H4 (cell line): ENCODE results near the gene RNF111. TPM values are rescaled to one million over a fixed set of nuclear protein-coding genes. Genes with fewer than 3 reads are reported as not detected.
A peak's percentile ranks its signal among the peaks of the same experiment; 100 is the strongest.

Experiments
- DNase-seq: peaks from one replicate; pipeline ENCODE4 v3.0.0-alpha.2; 2015; ENCODE audit warnings: low spot score
- total RNA-seq: library from RNA; depleted of rRNA; stranded (reverse); fragments of >200 nt; shearing (Covaris generic); gene quantifications from 2 replicates; pipeline ENCODE4 v1.2.3, GENCODE V29; 2014; rRNA removed

Gene RNF111
- total RNA-seq: 10.4 and 12.4 TPM in 2 replicates

DNA sequence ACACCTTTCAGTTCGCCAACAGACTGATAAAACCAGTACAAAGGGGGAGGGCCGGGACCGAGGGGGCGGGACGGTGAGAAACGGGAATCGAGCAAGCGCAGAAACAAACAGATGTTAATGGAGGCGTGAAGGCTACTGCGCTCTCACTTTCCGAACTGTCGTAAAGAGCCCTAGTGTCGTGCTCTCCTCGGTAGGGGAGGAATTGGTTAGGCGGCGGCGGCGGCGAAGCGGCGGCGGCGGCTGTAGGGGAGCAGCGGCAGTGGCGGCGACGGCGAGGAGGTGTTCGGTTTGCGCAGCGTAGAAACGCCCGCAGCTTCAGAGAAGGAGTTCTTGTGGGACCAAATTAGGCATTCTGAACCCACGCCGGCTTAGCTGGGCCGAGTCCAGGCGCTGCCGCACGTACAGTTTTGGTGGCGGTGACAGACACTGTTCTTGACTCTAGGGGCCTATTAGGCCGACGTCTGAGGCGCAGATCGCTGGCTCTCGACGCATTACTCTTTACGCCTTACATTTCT, at the start of gene RNF111:
TSS of gene RNF111 (plus strand) at position 173 of the 515 bp plus-strand sequence. CDS start 43,160 bp downstream, outside the sequence.
- peak; percentile 95 for DNase-seq

DNA sequence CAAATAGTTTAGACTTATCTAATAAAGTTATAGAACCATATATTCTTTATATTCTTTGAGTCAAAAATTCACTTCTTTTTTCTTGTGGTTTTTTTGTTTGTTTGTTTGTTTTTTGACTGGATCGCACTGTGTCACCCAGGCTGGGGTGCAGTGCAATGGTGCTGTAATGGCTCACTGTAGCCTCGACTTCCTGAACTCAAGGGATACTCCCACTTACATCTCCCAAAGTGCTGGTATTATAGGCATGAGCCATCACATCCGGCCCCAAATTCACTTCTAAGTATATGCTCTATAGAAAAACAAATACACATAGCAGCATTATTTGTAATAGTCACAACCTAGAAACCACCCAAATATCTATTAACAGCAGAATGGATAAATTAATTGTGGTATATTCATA, 40.3 kb upstream of the RNF111 start:
- DNase-seq: no peak

DNA sequence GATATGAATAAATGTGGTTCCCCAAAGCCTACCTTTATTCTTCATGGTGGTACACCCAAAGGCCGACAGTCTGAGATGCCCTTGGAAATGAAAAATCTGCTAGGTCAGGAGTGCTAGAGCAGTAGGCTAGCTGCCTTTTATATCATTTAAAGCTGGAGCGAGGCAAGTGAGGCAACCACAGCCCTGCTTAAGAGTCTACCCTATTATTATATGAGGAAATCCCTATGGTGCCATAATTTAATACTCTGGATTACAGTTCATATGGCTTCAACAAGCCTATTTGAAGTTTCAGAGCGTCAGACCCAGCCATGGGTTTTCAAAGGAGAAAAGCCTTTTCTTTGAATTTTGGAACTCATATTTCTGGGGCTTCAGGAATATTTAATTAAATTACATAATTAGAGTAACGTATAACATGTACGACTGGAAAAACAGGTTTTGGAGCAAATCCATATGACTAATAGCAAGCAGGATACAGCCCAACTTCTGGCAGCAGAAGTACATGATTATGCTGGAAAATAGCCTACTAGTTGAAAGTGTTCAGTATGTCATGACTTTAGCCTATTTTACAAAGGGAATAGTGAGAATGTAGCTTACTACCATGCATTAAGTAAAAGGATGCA, 36.0 kb upstream of the RNF111 start:
- peak; percentile 20 for DNase-seq

DNA sequence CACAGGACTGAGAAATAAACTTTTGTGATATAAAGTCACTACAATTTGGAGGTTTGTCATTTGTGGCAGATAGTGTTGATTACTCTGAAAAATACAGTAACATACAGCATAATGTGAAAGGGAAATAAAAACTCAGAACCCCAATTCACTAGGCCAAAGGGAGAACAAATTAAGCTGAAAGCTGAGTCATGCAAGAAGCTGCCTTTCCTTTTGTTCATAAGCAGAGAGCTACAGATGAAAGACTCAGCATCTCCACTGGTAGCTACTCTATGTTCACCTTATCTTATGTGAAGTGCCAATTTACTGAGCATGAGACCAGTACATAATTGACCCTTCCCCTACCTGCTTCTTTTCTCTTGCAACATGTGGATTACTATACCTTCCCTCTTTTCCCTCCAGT, 34.7 kb upstream of the RNF111 start:
- DNase-seq: no peak

DNA sequence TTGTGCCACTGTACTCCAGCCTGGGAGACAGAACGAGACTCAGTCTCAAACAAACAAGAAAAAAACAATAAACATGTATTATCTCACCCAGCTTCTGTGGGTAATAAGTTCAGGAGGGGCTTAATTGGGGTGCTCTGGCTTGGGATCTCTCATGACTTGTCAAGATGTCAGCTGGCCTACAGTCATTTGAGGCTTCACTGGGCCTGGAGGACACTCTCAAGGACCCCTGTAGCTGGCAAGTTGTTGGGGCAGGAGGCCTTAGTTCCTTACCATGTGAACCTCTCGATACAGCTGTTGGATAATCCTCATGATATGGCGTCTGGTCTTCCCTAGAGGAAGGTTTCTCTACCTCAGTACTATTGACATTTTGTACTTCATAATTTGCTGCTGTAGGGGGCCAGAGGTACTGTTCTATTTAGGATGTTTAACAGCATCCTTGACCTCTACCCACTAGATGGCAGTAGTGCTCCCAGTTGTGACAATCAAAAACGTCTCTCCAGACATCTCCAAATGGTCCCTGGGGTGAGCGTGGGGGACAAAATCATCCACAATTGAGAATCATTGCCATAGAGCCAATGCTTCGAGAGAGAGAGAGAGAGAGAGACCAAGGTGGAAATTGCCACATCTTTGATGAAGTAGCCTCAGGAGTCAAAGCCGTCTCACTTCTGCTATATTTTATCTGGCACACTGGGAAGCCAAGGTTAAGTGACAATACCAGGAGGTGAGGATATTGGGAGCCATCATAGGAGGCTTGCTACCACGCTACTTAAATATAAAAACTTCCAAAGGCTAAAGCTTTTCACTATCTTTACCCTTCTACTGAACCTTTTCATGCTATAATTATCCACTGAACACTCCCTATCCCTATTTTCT, 30.1 kb upstream of the RNF111 start:
- DNase-seq: peak; percentile 74

DNA sequence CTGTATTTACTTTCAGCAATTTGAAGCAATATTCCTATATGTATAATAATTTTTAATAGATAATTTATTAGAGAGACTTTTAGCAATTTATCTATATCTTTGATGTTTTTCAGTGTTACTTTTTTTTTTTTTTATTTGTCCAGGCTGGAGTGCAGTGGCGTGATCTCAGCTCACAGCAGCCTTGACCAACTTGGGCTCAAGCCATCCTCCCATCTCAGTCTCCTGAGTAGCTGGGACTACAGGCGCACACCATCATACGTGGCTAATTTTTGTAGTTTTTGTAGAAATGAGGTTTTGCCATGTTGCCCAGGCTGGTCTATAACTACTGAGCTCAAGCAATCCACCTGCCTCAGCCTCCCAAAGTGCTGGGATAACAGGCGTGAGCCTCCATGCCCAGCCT, 28.7 kb upstream of the RNF111 start:
- no peak for DNase-seq

DNA sequence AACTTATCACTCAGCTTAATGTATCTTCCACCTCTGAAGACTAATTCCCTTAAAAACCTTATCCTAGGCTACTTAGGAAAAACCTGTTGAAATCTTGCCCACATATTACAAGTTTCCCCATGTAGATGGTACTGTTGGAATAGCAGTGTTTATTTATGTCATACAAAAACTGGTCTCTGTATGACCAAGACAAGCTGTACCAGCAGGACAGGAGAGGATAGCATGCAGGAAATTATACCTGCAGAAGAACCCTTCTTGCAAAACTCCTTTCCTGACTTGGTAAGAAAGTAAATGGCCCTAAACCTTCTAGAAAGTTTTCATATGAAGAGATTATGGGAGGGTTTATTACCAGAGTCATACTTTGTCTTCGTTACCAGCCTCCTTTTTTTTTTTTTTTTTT, 25.3 kb upstream of the RNF111 start:
- DNase-seq: no peak

DNA sequence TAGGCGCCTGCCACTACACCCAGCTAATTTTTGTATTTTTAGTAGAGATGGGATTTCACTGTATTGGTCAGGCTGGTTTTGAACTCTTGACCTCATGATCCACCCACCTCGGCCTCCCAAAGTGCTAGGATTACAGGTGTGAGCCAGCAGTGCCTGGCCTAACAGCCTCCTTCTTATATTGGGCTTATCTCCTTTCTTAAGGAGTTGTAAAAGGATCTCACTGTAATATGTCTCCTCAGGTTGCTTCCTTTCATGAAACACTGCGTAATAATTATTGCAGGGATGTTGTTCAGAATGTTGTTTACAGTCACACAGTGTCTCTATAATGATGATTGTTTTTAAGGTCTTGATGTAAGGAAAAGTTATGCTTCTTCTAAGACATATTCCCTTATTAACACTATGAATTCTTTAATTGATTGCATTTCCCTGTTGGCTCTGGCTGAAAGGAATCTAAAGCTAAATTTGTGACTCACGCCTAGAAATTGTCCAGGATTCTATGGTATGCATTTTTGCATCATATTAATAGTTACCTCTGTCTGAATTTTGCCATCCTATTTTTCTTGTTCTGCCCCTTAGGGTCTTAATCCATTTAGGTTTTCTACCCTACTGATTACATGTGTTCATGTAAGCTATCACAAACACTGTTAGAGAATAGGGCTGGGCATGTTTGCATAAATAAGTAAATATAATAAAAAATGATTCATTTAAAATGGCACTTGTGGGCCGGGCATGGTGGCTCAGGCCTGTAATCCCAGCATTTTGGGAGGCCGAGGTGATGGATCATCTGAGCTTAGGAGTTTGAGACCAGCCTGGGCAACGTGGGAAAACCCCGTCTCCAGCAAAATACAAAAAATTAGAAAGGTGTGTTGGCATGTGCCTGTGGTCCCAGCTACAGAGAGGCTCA, 24.5 kb upstream of the RNF111 start:
- DNase-seq: no peak

DNA sequence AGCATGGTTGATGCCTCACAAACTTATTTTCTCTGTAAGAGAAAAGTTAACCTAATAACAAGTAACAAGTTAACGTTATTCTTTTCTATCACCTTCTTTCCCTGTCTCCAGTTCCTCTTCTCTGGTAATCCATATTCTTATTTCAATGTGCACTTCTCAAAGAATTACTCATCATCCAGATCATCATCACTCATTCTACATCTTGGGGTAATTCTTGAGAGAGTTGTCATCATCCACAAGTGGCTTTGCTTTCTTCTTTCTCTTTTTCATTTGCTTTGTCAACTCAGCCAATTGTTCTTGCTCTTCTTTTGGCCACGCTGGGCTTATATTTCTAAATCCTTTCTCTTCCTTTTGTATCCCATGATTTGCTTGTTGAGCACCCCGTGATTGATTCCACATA, 20.8 kb upstream of the RNF111 start:
- no peak for DNase-seq

DNA sequence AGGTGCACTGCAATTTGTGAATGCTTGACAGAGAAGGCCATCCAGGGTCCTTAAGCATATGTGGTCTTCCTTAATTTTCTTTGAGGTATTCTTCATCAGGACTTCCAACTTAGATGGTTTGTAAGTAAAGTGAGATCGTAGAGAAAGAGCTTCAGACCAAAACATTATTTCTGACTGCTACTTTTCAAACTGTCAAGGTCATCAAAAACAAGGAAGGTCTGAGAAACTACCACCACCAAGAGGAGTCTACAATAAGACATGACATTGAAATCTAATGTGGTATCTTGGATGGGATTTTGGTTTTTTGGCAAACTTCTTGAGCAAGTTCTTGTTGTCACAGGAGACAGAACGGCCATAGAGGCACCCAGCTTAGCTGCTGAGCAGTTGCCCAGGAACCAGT, 20.0 kb upstream of the RNF111 start:
- no peak for DNase-seq

DNA sequence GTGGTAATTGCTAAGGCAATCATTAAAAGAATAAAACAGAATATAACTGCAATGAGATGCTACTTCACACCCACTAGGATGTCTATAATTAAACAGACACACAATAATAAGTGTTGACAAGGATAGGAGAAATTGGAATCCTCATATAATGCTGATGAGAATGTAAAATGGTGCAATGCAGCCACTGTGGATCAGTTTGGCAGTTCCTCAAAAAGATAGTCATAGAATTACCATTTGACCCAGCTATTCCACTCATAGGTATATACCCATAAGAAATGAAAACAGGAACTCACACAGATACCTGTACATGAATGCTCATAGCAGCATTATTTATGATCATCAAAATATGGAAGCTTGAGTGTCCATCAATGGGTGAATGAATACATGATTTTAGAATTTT, 9.6 kb upstream of the RNF111 start:
- DNase-seq: no peak

DNA sequence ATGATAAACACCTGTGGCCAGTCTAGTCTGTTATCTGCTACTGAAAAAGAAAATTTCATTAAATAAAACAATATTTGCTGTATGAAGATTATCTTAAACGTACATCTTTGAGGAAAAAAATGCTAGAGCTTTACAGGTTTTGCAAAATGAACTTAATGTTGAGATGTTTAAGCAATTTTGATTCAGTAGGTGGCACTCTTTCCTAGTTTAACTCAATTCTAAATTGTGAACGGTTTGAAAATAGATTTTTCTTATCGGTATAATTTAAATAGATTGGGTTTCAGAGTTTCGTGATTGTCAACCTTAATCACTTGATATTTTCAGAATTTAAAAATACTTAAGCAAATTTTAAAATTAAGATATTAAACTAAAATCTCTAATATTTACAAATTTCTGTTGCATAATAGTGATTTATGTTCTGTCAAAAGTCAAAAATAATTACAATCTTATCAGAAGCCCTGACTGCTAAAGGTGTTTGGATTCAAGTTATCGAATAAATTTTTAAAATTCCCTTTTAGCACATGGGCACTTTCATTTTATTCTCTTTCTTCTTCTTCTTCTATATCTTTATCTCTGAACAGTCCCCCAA, 7.0 kb upstream of the RNF111 start:
- DNase-seq: no peak

DNA sequence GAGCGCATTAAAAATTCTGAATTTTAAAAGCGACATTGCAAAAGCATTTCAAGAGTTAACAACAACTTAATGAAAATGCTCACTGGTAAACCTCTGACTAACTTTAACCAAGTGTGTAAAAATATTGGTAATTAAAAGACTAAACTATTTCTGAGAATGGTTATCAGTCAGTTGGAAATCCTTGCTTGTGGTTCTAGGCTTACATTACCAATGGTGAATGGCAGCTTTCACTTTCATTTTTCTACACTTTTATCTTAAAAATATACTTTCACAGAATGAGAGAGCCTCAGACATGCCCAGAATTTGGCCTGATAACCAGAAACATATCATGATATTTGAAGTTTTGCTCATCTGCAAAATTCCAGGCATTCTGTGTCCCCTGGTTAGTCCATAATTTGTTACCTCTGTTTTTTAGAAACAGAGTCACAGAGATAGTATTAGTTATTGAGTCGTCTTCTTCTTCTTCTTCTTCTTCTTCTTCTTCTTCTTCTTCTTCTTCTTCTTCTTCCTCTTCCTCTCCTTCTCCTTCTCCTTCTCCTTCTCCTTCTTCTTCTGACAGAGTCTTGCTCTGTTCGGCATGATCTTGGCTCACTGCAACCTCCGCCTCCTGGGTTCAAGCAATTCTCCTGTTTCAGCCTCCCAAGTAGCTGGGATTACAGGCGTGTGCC, 5.5 kb upstream of the RNF111 start:
- no peak for DNase-seq

DNA sequence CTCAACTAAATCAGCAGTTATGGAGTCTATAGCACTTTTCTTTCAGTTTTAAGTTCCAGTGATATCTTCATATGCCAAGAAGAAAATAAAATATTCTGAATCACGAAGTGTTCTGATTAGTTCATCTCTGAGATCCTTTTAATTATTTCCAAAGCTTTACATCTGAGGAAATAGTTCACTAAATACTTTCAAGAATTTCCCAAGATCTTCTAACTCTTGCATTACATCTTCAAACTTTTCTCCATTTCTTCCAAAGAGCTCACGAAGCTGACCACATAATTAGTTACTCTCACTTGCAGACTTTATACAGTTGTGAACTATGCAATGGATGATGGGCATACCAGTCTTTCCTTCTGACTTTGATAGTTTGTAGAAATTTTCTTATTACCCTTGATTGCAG, 4.2 kb upstream of the RNF111 start:
- DNase-seq: no peak

DNA sequence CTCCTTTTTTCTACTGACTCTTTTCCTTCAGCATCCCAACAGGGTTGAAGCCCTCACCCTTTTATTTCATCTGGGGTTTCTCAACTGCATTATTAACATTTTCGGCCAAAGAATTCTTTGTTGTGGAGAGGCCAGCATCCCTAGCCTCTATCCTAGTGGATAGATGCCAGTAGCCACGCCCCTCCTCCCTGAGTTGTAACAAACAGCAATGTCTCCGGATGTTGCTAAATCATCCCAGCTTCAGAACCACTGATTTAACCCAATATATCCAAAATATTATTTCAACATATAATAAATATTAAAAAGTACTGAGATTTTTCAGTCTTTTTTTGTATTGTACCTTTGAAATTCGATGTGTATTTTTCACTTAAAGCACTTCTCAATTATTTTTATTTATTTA, 2.0 kb upstream of the RNF111 start:
- DNase-seq: peak; percentile 13

DNA sequence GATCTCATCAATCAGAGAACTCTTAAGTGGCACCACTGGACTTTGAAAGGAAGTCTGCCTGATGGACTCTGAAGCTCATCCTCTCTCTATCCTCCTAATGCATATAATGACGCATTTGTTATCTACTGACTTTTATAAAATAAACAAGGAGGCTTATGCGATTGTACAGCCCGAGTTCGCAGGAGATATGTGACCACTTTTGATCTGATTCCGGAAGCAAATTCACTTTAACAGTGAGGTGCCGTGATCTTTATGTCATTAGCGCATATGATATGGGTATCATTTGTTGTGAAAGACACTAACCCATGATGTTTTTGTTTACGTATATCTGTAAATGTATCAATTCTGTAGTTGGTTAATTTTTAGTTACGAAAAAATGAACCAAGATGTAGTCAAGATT, 427 bp upstream of the RNF111 start:
- DNase-seq: no peak

DNA sequence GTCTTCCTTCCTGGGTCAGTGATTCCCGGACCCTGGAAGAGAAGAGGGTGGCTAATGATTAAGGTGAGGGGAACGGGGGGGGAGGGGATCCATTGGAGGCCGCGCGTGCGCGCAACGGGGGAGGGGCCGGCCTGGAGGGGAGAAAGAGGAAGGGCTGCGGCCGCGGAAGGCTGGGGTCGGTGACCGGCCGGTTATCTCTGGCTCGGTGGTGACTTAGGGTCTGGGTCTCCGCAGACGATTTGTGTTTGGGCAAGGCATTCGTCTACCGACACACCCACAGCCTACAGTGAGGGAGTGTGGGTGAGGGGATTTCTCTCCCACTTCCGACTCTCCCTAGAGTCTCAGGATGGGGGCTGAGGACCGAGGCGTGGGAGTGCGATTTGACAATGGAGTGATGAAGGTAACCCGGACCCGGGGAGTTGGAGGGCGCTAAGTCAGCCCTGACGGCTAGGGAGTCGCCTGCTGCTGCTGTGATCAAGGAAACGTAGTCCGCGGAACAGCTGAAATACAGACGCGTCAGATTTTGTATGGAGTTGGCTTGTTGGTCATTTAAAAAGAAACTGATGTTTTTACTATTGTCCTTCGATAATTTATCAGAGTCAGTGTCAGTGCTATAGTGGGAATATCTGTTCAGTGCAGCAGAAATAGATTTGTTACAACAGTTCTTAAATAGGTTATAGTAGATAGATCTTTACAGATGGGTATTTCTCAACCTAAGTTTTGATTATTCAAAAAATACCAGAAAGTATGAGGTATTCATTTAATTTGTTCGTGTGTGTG, 733 bp downstream of the RNF111 start:
- no peak for DNase-seq

DNA sequence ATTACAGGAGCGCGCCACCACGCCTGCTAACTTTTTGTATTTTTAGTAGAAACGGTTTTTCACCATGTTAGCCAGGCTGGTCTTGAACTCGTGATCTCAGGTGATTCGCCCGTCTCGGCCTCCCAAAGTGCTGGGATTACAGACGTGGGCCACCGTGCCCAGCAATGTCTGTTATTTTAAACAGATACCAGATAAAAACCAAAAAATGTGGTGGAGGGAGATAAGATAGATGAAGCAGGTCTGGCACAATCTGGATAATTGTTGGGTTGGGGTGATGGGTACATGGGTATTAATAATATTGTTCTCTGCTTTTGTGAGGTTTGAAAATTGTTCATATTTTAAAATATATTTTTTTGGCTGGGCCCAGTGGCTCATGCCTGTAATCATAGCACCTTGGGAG, 4.7 kb downstream of the RNF111 start:
- no peak for DNase-seq

DNA sequence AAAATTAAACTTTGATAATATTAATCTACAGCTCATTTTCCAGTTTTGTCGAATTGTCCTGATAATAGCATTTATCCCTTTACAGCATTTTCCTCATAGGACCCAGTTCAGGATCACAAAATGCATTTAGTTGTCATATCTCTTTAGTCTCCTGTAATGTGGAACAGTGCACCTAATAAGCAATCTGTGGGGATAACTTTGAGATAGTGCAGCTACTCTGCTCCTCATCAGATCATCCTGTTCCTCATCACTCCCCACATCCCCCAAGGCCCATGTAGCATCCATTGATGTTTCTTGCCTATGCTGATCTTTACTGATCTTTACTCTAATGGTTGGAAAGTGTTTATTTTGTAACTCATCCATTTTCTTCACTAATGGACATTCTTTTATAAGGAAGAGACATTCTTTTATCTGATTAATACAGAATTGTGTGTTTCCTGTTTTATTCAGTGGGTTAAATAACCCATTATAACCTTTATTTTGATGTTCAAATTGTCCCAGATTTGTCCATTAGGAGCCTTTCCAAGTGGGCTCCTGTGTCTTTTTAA, 7.5 kb downstream of the RNF111 start:
- DNase-seq: no peak

DNA sequence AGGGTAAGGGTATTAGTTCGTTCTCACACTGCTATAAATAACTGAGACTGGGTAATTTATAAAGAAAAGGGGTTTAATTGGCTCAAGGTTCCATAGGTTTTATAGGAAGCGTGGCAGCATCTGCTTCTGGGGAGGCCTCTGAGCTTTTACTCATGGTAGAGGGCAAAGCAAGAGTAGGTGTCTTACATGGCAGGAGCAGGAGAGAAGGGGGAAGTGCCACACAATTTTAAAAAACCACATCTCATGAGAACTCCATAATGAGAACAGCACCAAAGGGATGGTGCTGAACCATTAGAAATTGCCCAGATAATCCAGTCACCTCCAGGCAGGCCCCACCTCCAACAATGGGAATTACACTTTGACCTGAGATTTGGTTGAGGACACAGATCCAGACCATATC, 12.2 kb downstream of the RNF111 start:
- no peak for DNase-seq
